Fibroblast of lung (primary cell): ENCODE measurements around the gene NOP56.

Experiments
- EZH2 ChIP-seq: IDR thresholded peaks from 2 replicates; pipeline ENCODE4 v1.5.1; 2012; ENCODE audit warnings: low read length, control low read depth, mild to moderate bottlenecking; ENCODE audit errors: missing control alignments
- TF ChIP-seq, protein P1 (sequence below), 2 donors: IDR thresholded peaks in 1 of 2; conservative IDR thresholded peaks in 1 of 2; 1 replicate in 1 of 2; 2 replicates in 1 of 2; pipeline ENCODE4 v1.5.1; 2011 to 2012; ENCODE audit warnings: low read length in 2 of 2, control low read depth in 1 of 2, inconsistent platforms in 1 of 2, low read depth in 1 of 2, mild to moderate bottlenecking in 1 of 2

- no peak for TF ChIP-seq EZH2
- TF ChIP-seq, protein P1, sequence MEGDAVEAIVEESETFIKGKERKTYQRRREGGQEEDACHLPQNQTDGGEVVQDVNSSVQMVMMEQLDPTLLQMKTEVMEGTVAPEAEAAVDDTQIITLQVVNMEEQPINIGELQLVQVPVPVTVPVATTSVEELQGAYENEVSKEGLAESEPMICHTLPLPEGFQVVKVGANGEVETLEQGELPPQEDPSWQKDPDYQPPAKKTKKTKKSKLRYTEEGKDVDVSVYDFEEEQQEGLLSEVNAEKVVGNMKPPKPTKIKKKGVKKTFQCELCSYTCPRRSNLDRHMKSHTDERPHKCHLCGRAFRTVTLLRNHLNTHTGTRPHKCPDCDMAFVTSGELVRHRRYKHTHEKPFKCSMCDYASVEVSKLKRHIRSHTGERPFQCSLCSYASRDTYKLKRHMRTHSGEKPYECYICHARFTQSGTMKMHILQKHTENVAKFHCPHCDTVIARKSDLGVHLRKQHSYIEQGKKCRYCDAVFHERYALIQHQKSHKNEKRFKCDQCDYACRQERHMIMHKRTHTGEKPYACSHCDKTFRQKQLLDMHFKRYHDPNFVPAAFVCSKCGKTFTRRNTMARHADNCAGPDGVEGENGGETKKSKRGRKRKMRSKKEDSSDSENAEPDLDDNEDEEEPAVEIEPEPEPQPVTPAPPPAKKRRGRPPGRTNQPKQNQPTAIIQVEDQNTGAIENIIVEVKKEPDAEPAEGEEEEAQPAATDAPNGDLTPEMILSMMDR (conservative IDR thresholded peaks at IDR 0.05 in 1 of 2, IDR thresholded peaks at IDR 0.05 in 1 of 2; ENCODE audit: low read depth in 1 of 2, low read length in 2 of 2), result no peak
These were observed 27.4 kb upstream of the NOP56 start for GRCh38 chr20:2625062-2625461.
